ENCODE results near the gene ABCC1. TPM values are rescaled to one million over a fixed set of nuclear protein-coding genes. Genes with fewer than 3 reads are reported as not detected.

ABCC1 gene
- polyA plus RNA-seq, 3 donors = 1.4 to 23.6 (median 3.0) TPM

DNA sequence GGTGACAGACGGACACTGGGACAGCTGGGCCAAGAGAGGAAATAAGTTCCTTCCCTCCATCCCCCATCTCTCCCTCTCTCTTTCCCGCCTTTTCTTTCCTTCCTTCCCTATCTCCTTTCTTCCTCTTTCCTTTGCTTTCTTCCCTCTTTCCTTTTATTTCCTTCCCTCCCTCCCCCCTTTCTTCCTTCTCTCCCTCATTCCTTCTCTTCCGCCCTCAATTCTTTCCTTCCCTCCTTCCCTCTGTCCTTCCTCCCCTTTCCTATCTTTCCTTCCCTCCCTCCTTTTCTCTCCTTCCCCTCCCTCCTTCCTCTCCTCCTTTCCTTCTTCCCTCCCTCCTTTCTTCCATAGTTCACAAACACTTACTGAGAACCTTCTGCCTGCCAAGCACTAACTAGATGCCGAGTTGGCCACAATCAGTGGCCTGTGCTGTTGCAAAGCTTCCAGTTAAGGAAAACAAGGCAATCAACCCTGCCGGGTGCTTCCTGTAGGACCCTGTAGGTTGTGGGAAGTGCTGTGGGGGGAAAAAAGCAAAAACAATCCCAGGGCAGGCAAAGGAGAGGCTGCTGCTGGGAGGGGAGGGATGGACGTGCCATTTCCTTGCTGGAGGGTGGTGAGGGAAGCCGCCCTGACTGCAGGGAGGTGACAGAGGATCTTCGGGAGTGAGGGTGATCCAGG is 242.2 kb downstream of the ABCC1 start:
- Histone ChIP-seq H3K27me3 (ENCODE audit: control insufficient read depth in 2 of 2, insufficient read depth in 2 of 2, low read length in 2 of 2) (no peaks in the 10 kb centered on the region), H3K79me2 (ENCODE audit: insufficient read depth, low read length) (no peaks in the 10 kb centered on the region), H3K4me3 (replicated peaks in 1 of 3; ENCODE audit: low read depth in 2 of 3, low read length in 3 of 3) (no peak overlapping the region), H4K20me1 (ENCODE audit: insufficient read depth, low read length) (no peaks in the 10 kb centered on the region), H3K36me3 (replicated peaks in 1 of 2; ENCODE audit: control insufficient read depth in 1 of 2, insufficient read depth in 2 of 2, low read length in 2 of 2) (peaks cover 10 to 40% of the 10 kb centered on the region in 2 donors), H3K9me3 (replicated peaks in 1 of 2; ENCODE audit: control insufficient read depth in 1 of 2, insufficient read depth in 1 of 2, low read length in 2 of 2) (no peaks in the 10 kb centered on the region), H3K4me1 (ENCODE audit: control insufficient read depth in 1 of 2, insufficient read depth in 2 of 2, low read length in 2 of 2) (no peaks in the 10 kb centered on the region), H3K9ac (ENCODE audit: insufficient read depth, low read length, poor library complexity, severe bottlenecking) (no peak overlapping the region), H3K4me2 (replicated peaks; ENCODE audit: extremely low read depth, low read length, poor library complexity, severe bottlenecking) (no peak overlapping the region), H3K27ac (ENCODE audit: low read depth in 1 of 2, low read length in 2 of 2) (no peak overlapping the region), H2AFZ (ENCODE audit: insufficient read depth, low read depth, low read length, poor library complexity, severe bottlenecking) (no peak overlapping the region)
- 78% methylated on average over 6 of the region's 8 CpGs for WGBS (ENCODE audit: insufficient coverage)
- intact Hi-C loops (cut with micrococcal nuclease) = no loop called here
- no peaks in the 10 kb centered on the region for H3K9me3 Mint-ChIP-seq
- peaks cover 0 to 2% (median 2%) of the 10 kb centered on the region in 3 donors for H3K27me3 Mint-ChIP-seq (ENCODE audit: low read depth in 3 of 3)
- no peak for DNase-seq
- peaks cover 35 to 40% of the 10 kb centered on the region in 2 donors for H3K36me3 Mint-ChIP-seq
- TF ChIP-seq, protein P1, sequence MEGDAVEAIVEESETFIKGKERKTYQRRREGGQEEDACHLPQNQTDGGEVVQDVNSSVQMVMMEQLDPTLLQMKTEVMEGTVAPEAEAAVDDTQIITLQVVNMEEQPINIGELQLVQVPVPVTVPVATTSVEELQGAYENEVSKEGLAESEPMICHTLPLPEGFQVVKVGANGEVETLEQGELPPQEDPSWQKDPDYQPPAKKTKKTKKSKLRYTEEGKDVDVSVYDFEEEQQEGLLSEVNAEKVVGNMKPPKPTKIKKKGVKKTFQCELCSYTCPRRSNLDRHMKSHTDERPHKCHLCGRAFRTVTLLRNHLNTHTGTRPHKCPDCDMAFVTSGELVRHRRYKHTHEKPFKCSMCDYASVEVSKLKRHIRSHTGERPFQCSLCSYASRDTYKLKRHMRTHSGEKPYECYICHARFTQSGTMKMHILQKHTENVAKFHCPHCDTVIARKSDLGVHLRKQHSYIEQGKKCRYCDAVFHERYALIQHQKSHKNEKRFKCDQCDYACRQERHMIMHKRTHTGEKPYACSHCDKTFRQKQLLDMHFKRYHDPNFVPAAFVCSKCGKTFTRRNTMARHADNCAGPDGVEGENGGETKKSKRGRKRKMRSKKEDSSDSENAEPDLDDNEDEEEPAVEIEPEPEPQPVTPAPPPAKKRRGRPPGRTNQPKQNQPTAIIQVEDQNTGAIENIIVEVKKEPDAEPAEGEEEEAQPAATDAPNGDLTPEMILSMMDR (IDR thresholded peaks at IDR 0.05) = no peak
- peak overlapping the region in 2 of 7 donors; percentile 27 to 54 for H3K27ac Mint-ChIP-seq
- H3K4me1 Mint-ChIP-seq = peaks cover 8% of the 10 kb centered on the region
- H3K4me3 Mint-ChIP-seq = no peak overlapping the region

Other genes starting within 250 kb of the ABCC1 start
- under 1 TPM in 1 of 3 donors, not detected in 2; 0.06 TPM for gene MYH11, start 92.6 kb upstream of the ABCC1 start, polyA plus RNA-seq
- gene CEP20, start 61.0 kb upstream of the ABCC1 start, polyA plus RNA-seq = 10 to 100 TPM; 11.6 to 27.3 (median 24.7) TPM